ENCODE data around the gene LURAP1L. TPM values are rescaled to one million over a fixed set of nuclear protein-coding genes. Genes with fewer than 3 reads are reported as not detected.
A peak's percentile ranks its signal among the peaks of the same experiment; 100 is the strongest.

Gene LURAP1L
- total and polyA plus RNA-seq, 2 donors (not counting 1 experiment from before 2014, with no cell fraction given), result 39.9 to 94.1 TPM

DNA sequence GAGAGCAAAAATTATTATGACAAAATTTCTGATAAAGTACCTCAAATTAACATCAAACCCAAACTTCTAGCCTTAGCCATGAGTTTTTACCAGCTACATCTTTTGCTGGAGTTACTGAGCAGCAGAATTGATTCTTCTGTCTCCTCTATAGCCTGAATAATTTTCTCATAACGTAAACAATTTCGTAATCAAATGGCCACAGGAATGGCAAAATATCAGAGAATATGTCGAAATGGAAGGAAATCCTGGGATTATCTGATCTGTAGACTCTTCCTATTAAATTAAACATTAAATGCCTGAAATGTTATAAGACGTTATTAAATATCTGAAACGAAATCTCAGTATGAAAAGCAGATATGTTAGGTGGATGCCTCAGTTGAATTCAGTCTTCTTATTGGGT lies 41.1 kb downstream of the LURAP1L start:
- Histone ChIP-seq H3K4me3 (replicated peaks in 1 of 4; ENCODE audit: control extremely low read depth in 1 of 4, insufficient read depth in 1 of 4, low read depth in 3 of 4, low read length in 4 of 4) (no peak overlapping the region), H3K27ac (ENCODE audit: insufficient read depth, low read length) (peak overlapping the region; percentile 78), H2AFZ (ENCODE audit: low read length) (no peak overlapping the region), H3K4me1 (ENCODE audit: control insufficient read depth, extremely low read depth, insufficient read depth, low read length) (peaks cover 28% of the 10 kb centered on the region), H3K9me3 (ENCODE audit: control insufficient read depth, insufficient read depth, low read depth, low read length) (no peaks in the 10 kb centered on the region), H4K20me1 (ENCODE audit: control insufficient read depth, extremely low read depth, insufficient read depth, low read length) (no peaks in the 10 kb centered on the region), H3K4me2 (ENCODE audit: extremely low read depth, insufficient read depth, low read length) (peak overlapping the region; percentile 2), H3K9ac (ENCODE audit: insufficient read depth, low read length) (no peak overlapping the region), H3K27me3 (ENCODE audit: control insufficient read depth, insufficient read depth, low read length) (no peaks in the 10 kb centered on the region), H3K36me3 (ENCODE audit: control insufficient read depth, insufficient read depth, low read length) (no peaks in the 10 kb centered on the region), H3K79me2 (ENCODE audit: control insufficient read depth, insufficient read depth, low read length) (peaks cover 24% of the 10 kb centered on the region)
- peak in 1 of 2 donors; percentile 90 for DNase-seq (ENCODE audit: low read depth in 2 of 2)
- TF ChIP-seq, protein P1, sequence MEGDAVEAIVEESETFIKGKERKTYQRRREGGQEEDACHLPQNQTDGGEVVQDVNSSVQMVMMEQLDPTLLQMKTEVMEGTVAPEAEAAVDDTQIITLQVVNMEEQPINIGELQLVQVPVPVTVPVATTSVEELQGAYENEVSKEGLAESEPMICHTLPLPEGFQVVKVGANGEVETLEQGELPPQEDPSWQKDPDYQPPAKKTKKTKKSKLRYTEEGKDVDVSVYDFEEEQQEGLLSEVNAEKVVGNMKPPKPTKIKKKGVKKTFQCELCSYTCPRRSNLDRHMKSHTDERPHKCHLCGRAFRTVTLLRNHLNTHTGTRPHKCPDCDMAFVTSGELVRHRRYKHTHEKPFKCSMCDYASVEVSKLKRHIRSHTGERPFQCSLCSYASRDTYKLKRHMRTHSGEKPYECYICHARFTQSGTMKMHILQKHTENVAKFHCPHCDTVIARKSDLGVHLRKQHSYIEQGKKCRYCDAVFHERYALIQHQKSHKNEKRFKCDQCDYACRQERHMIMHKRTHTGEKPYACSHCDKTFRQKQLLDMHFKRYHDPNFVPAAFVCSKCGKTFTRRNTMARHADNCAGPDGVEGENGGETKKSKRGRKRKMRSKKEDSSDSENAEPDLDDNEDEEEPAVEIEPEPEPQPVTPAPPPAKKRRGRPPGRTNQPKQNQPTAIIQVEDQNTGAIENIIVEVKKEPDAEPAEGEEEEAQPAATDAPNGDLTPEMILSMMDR (conservative IDR thresholded peaks at IDR 0.05 in 1 of 2, IDR thresholded peaks at IDR 0.05 in 1 of 2; ENCODE audit: low read depth in 1 of 2, low read length in 2 of 2), result no peak
- no peak for TF ChIP-seq EZH2 (IDR thresholded peaks at IDR 0.05; ENCODE audit: low read length, missing control alignments)

DNA sequence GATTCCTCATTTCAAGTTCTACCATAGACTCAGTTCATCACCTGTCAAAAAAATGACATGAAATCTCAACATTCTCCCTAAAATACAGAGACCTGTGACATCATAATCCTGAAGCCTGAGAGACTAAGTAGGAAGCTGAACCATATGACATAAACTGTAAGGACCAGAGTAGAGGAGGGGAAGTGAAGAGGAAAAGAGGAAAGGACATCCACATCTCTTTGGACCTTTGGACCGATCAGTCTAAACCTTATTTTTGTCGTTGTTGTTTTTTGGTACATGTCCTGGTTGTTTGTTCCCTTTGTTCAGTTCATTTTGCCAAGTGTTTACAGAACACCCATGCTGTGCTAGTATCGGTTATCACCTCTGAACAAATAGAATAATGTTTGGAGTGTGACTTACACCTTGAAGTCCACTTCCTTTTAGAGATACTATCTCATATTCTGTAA lies 41.9 kb downstream of the LURAP1L start:
- H3K36me3 ChIP-seq (ENCODE audit: control insufficient read depth, insufficient read depth, low read length), result peaks cover 2% of the 10 kb centered on the region
- no peak overlapping the region for H3K9ac ChIP-seq (ENCODE audit: insufficient read depth, low read length)
- no peaks in the 10 kb centered on the region for H3K9me3 ChIP-seq (ENCODE audit: control insufficient read depth, insufficient read depth, low read depth, low read length)
- no peak for TF ChIP-seq EZH2 (IDR thresholded peaks at IDR 0.05; ENCODE audit: low read length, missing control alignments)
- TF ChIP-seq, protein P1 (conservative IDR thresholded peaks at IDR 0.05 in 1 of 2, IDR thresholded peaks at IDR 0.05 in 1 of 2; ENCODE audit: low read depth in 1 of 2, low read length in 2 of 2), result no peak
- H2AFZ ChIP-seq (ENCODE audit: low read length), result no peak overlapping the region
- peak overlapping the region; percentile 68 for H3K27ac ChIP-seq (ENCODE audit: insufficient read depth, low read length)
- no peak for DNase-seq (ENCODE audit: low read depth in 2 of 2)
- H3K4me1 ChIP-seq (ENCODE audit: control insufficient read depth, extremely low read depth, insufficient read depth, low read length), result peaks cover 28% of the 10 kb centered on the region
- no peak overlapping the region for H3K4me2 ChIP-seq (ENCODE audit: extremely low read depth, insufficient read depth, low read length)
- no peaks in the 10 kb centered on the region for H4K20me1 ChIP-seq (ENCODE audit: control insufficient read depth, extremely low read depth, insufficient read depth, low read length)
- no peaks in the 10 kb centered on the region for H3K27me3 ChIP-seq (ENCODE audit: control insufficient read depth, insufficient read depth, low read length)
- H3K79me2 ChIP-seq (ENCODE audit: control insufficient read depth, insufficient read depth, low read length), result peaks cover 25% of the 10 kb centered on the region
- H3K4me3 ChIP-seq (replicated peaks in 1 of 4; ENCODE audit: control extremely low read depth in 1 of 4, insufficient read depth in 1 of 4, low read depth in 3 of 4, low read length in 4 of 4), result no peak overlapping the region

DNA sequence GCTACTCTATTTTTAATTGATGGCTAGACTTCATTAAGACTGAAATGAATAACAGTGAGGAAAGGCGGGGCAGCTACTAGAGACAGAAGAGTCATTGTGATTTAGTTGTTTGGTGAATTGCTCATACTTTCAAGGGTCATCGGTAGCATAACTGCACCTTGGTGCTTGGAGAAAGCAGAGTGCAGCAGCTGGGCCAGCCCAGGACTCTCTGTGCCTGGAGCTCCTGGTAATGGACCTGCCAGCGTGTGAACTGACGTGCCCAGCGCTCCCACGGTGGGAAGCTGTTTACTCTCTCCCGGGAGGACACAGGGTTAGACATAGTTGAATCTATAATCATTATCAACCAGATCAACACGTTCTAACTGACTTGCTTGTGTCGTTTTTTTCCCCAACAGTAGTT lies 42.9 kb downstream of the LURAP1L start:
- no peak overlapping the region for H3K4me2 ChIP-seq (ENCODE audit: extremely low read depth, insufficient read depth, low read length)
- DNase-seq (ENCODE audit: low read depth in 2 of 2), result peak; percentile 75 to 79
- H3K4me1 ChIP-seq (ENCODE audit: control insufficient read depth, extremely low read depth, insufficient read depth, low read length), result peaks cover 28% of the 10 kb centered on the region
- H3K4me3 ChIP-seq (replicated peaks in 1 of 4; ENCODE audit: control extremely low read depth in 1 of 4, insufficient read depth in 1 of 4, low read depth in 3 of 4, low read length in 4 of 4), result no peak overlapping the region
- H3K27me3 ChIP-seq (ENCODE audit: control insufficient read depth, insufficient read depth, low read length), result no peaks in the 10 kb centered on the region
- TF ChIP-seq, protein P1 (conservative IDR thresholded peaks at IDR 0.05 in 1 of 2, IDR thresholded peaks at IDR 0.05 in 1 of 2; ENCODE audit: low read depth in 1 of 2, low read length in 2 of 2), result no peak
- no peak for TF ChIP-seq EZH2 (IDR thresholded peaks at IDR 0.05; ENCODE audit: low read length, missing control alignments)
- H3K79me2 ChIP-seq (ENCODE audit: control insufficient read depth, insufficient read depth, low read length), result peaks cover 21% of the 10 kb centered on the region
- H4K20me1 ChIP-seq (ENCODE audit: control insufficient read depth, extremely low read depth, insufficient read depth, low read length), result no peaks in the 10 kb centered on the region
- H3K9me3 ChIP-seq (ENCODE audit: control insufficient read depth, insufficient read depth, low read depth, low read length), result no peaks in the 10 kb centered on the region
- H3K36me3 ChIP-seq (ENCODE audit: control insufficient read depth, insufficient read depth, low read length), result peaks cover 2% of the 10 kb centered on the region
- no peak overlapping the region for H2AFZ ChIP-seq (ENCODE audit: low read length)
- peak overlapping the region; percentile 68 for H3K27ac ChIP-seq (ENCODE audit: insufficient read depth, low read length)
- no peak overlapping the region for H3K9ac ChIP-seq (ENCODE audit: insufficient read depth, low read length)
